ENCODE data around the gene COL4A1. TPM values are rescaled to one million over a fixed set of nuclear protein-coding genes. Genes with fewer than 3 reads are reported as not detected.

COL4A1 gene
- polyA plus RNA-seq, 1 of the 3 experiments (the other 2 are of a cell fraction), result 30.3 TPM

- Histone ChIP-seq H3K27me3 (ENCODE audit: insufficient read depth) (no peaks in the 10 kb centered on the region), H3K9ac (no peak overlapping the region), H3K79me2 (ENCODE audit: insufficient read depth) (peaks cover 90% of the 10 kb centered on the region), H2AFZ (ENCODE audit: low read depth) (no peak overlapping the region), H3K4me3 (ENCODE audit: low read depth in 2 of 2, low read length in 1 of 2) (no peak overlapping the region), H3K4me1 (ENCODE audit: control insufficient read depth in 1 of 2, insufficient read depth in 2 of 2, low read depth in 1 of 2, low read length in 1 of 2) (peaks cover 0 to 6% of the 10 kb centered on the region in 2 experiments; a peak in 1 of 4 replicates), H3K9me2 (no peaks in the 10 kb centered on the region), H3K9me3 (no peaks in the 10 kb centered on the region), H3K4me2 (no peak overlapping the region), H3F3A (replicated peaks; ENCODE audit: insufficient read depth) (peaks cover 12% of the 10 kb centered on the region), H4K20me1 (ENCODE audit: insufficient read depth) (peaks cover 24% of the 10 kb centered on the region; the same call in 1 of the 2 replicates), H3K36me3 (replicated peaks in 1 of 2; ENCODE audit: control insufficient read depth in 1 of 2, insufficient read depth in 2 of 2, low read length in 1 of 2) (no peaks in the 10 kb centered on the region), H3K27ac (ENCODE audit: low read depth in 2 of 2, low read length in 1 of 2) (no peak overlapping the region)
- ChIA-PET CTCF (interaction anchor here (1.2 kb wide), 1 partner anchor 14 kb away, joined by 3 read pairs; no protein-coding TSS in a partner anchor), POLR2A (no interaction called here)
- TF ChIP-seq FOSL2 (IDR thresholded peaks at IDR 0.05; ENCODE audit: borderline replicate concordance, low read depth), result no peak
- no peak for TF ChIP-seq GABPA (IDR thresholded peaks at IDR 0.05; ENCODE audit: low read depth)
- no peak for TF ChIP-seq RFX5 (IDR thresholded peaks at IDR 0.05; ENCODE audit: low read length)
- no peak for TF ChIP-seq USF1 (IDR thresholded peaks at IDR 0.05; ENCODE audit: borderline replicate concordance, low read depth)
- no peak for TF ChIP-seq MXI1 (IDR thresholded peaks at IDR 0.05; ENCODE audit: low read depth, low read length)
- no peak for TF ChIP-seq NRF1 (IDR thresholded peaks at IDR 0.05; ENCODE audit: low read depth, low read length)
- TF ChIP-seq RCOR1 (IDR thresholded peaks at IDR 0.05; ENCODE audit: low read length), result no peak
- TF ChIP-seq RXRA (IDR thresholded peaks at IDR 0.05; ENCODE audit: borderline replicate concordance, low read depth), result no peak
- TF ChIP-seq EZH2phosphoT487 (IDR thresholded peaks at IDR 0.05; ENCODE audit: borderline replicate concordance, low read depth), result no peak
- TF ChIP-seq REST (IDR thresholded peaks at IDR 0.05; ENCODE audit: low read depth, low read length), result no peak
- TF ChIP-seq EP300 (IDR thresholded peaks at IDR 0.05; ENCODE audit: borderline replicate concordance in 1 of 2, low read depth in 1 of 2, low read length in 1 of 2), result no peak
- no peak for TF ChIP-seq TAF1 (IDR thresholded peaks at IDR 0.05; ENCODE audit: borderline replicate concordance, low read depth, low read length)
- no peak for TF ChIP-seq JUND (IDR thresholded peaks at IDR 0.05)
- TF ChIP-seq CHD2 (IDR thresholded peaks at IDR 0.05; ENCODE audit: low read length, partially characterized antibody), result no peak
- 86% methylated on average over 2 of the region's 7 CpGs for WGBS (ENCODE audit: low lambda C conversion rate)
- DNase-seq, result no peak
Observed at GRCh38 chr13:110283736-110284517, 23.0 kb downstream of the COL4A1 start.
